ENCODE data around the gene PCBP3.

The PCBP3 gene

GRCh38 chr21:45837936-45838335 lies 194.4 kb downstream of the PCBP3 start:
- Histone ChIP-seq H3K27ac (ENCODE audit: low read depth, low read length) (no peak overlapping the region), H2AFZ (ENCODE audit: insufficient read depth, low read length, poor library complexity) (no peak overlapping the region)
- no CpG with 5 or more reads among the region's 4 CpGs for WGBS (ENCODE audit: extremely low coverage, insufficient coverage, insufficient read length)

GRCh38 chr21:45838634-45839033 lies 195.1 kb downstream of the PCBP3 start:
- Histone ChIP-seq H3K79me1 (ENCODE audit: low read length) (no peaks in the 10 kb centered on the region), H3K4ac (ENCODE audit: low read depth, low read length) (no peak overlapping the region), H3K27ac (ENCODE audit: low read depth, low read length) (no peak overlapping the region), H4K12ac (ENCODE audit: low read depth, low read length) (no peak overlapping the region), H2AK5ac (ENCODE audit: low read length) (no peak overlapping the region), H3K4me3 (ENCODE audit: low read depth, low read length) (no peak overlapping the region), H3K4me2 (ENCODE audit: low read length) (no peak overlapping the region), H3K14ac (ENCODE audit: low read length) (no peak overlapping the region), H2BK120ac (ENCODE audit: insufficient read depth, low read length, poor library complexity) (no peak overlapping the region), H3K9me3 (ENCODE audit: insufficient read depth, low read depth, low read length) (peaks cover 2% of the 10 kb centered on the region), H2BK12ac (ENCODE audit: low read length) (no peak overlapping the region), H2BK5ac (ENCODE audit: low read depth, low read length, poor library complexity) (no peak overlapping the region), H3K18ac (ENCODE audit: low read length) (no peak overlapping the region), H4K91ac (ENCODE audit: low read depth, low read length) (no peak overlapping the region), H4K8ac (ENCODE audit: low read depth, low read length) (no peak overlapping the region), H2AFZ (ENCODE audit: insufficient read depth, low read length, poor library complexity) (no peak overlapping the region), H3K27me3 (ENCODE audit: insufficient read depth, low read length) (no peaks in the 10 kb centered on the region), H3K4me1 (ENCODE audit: control insufficient read depth in 1 of 2, insufficient read depth in 2 of 2, low read length in 2 of 2) (no peaks in the 10 kb centered on the region), H3K23ac (ENCODE audit: low read length) (no peak overlapping the region), H3K9ac (ENCODE audit: low read length) (no peak overlapping the region), H3K36me3 (ENCODE audit: control insufficient read depth in 1 of 2, insufficient read depth in 2 of 2, low read length in 2 of 2) (no peaks in the 10 kb centered on the region), H3K79me2 (ENCODE audit: control insufficient read depth, insufficient read depth, low read length, poor library complexity) (no peaks in the 10 kb centered on the region)
- WGBS (ENCODE audit: extremely low coverage, insufficient coverage, insufficient read length): no CpG with 5 or more reads among the region's 1 CpG
- DNase-seq: no peak

More at GRCh38 chr21:45837936-45838335, 194.4 kb downstream of the PCBP3 start:
- Histone ChIP-seq H4K12ac (ENCODE audit: low read depth, low read length) (no peak overlapping the region), H3K9me3 (ENCODE audit: insufficient read depth, low read depth, low read length) (peaks cover 2% of the 10 kb centered on the region), H3K36me3 (ENCODE audit: control insufficient read depth in 1 of 2, insufficient read depth in 2 of 2, low read length in 2 of 2) (no peaks in the 10 kb centered on the region), H3K18ac (ENCODE audit: low read length) (no peak overlapping the region), H4K8ac (ENCODE audit: low read depth, low read length) (no peak overlapping the region), H3K79me2 (ENCODE audit: control insufficient read depth, insufficient read depth, low read length, poor library complexity) (no peaks in the 10 kb centered on the region), H2BK120ac (ENCODE audit: insufficient read depth, low read length, poor library complexity) (no peak overlapping the region), H3K14ac (ENCODE audit: low read length) (no peak overlapping the region), H2BK5ac (ENCODE audit: low read depth, low read length, poor library complexity) (no peak overlapping the region), H3K4me1 (ENCODE audit: control insufficient read depth in 1 of 2, insufficient read depth in 2 of 2, low read length in 2 of 2) (no peaks in the 10 kb centered on the region), H3K4me2 (ENCODE audit: low read length) (no peak overlapping the region), H3K9ac (ENCODE audit: low read length) (no peak overlapping the region), H3K27me3 (ENCODE audit: insufficient read depth, low read length) (no peaks in the 10 kb centered on the region), H3K4me3 (ENCODE audit: low read depth, low read length) (no peak overlapping the region), H2BK12ac (ENCODE audit: low read length) (no peak overlapping the region), H3K4ac (ENCODE audit: low read depth, low read length) (no peak overlapping the region), H3K79me1 (ENCODE audit: low read length) (no peaks in the 10 kb centered on the region), H4K91ac (ENCODE audit: low read depth, low read length) (no peak overlapping the region), H2AK5ac (ENCODE audit: low read length) (no peak overlapping the region), H3K23ac (ENCODE audit: low read length) (no peak overlapping the region)
- no peak for DNase-seq

- WGBS (ENCODE audit: extremely low coverage, insufficient coverage, insufficient read length): no CpG with 5 or more reads among the region's 3 CpGs
- Histone ChIP-seq H3K23ac (ENCODE audit: low read length) (no peak overlapping the region), H3K79me2 (ENCODE audit: control insufficient read depth, insufficient read depth, low read length, poor library complexity) (no peaks in the 10 kb centered on the region), H3K18ac (ENCODE audit: low read length) (no peak overlapping the region), H3K27ac (ENCODE audit: low read depth, low read length) (no peak overlapping the region), H3K9me3 (ENCODE audit: insufficient read depth, low read depth, low read length) (peaks cover 2% of the 10 kb centered on the region), H4K12ac (ENCODE audit: low read depth, low read length) (no peak overlapping the region), H4K91ac (ENCODE audit: low read depth, low read length) (no peak overlapping the region), H3K79me1 (ENCODE audit: low read length) (no peaks in the 10 kb centered on the region), H3K4me3 (ENCODE audit: low read depth, low read length) (no peak overlapping the region), H2AK5ac (ENCODE audit: low read length) (no peak overlapping the region), H3K4me1 (ENCODE audit: control insufficient read depth in 1 of 2, insufficient read depth in 2 of 2, low read length in 2 of 2) (no peaks in the 10 kb centered on the region), H3K14ac (ENCODE audit: low read length) (no peak overlapping the region), H2BK5ac (ENCODE audit: low read depth, low read length, poor library complexity) (no peak overlapping the region), H3K4ac (ENCODE audit: low read depth, low read length) (no peak overlapping the region), H2AFZ (ENCODE audit: insufficient read depth, low read length, poor library complexity) (no peak overlapping the region), H3K9ac (ENCODE audit: low read length) (no peak overlapping the region), H2BK12ac (ENCODE audit: low read length) (no peak overlapping the region), H3K36me3 (ENCODE audit: control insufficient read depth in 1 of 2, insufficient read depth in 2 of 2, low read length in 2 of 2) (no peaks in the 10 kb centered on the region), H2BK120ac (ENCODE audit: insufficient read depth, low read length, poor library complexity) (no peak overlapping the region), H3K4me2 (ENCODE audit: low read length) (no peak overlapping the region), H3K27me3 (ENCODE audit: insufficient read depth, low read length) (no peaks in the 10 kb centered on the region), H4K8ac (ENCODE audit: low read depth, low read length) (no peak overlapping the region)
- DNase-seq: no peak
These were observed 195.7 kb downstream of the PCBP3 start for GRCh38 chr21:45839274-45839673.

GRCh38 chr21:45841033-45841432 lies 197.5 kb downstream of the PCBP3 start:
- peaks cover 2% of the 10 kb centered on the region for H3K9me3 ChIP-seq (ENCODE audit: insufficient read depth, low read depth, low read length)
- no peaks in the 10 kb centered on the region for H3K36me3 ChIP-seq (ENCODE audit: control insufficient read depth in 1 of 2, insufficient read depth in 2 of 2, low read length in 2 of 2)
- H2AK5ac ChIP-seq (ENCODE audit: low read length): no peak overlapping the region
- no peak overlapping the region for H2BK120ac ChIP-seq (ENCODE audit: insufficient read depth, low read length, poor library complexity)
- no peak overlapping the region for H2BK12ac ChIP-seq (ENCODE audit: low read length)
- H3K79me1 ChIP-seq (ENCODE audit: low read length): no peaks in the 10 kb centered on the region
- no peak overlapping the region for H2AFZ ChIP-seq (ENCODE audit: insufficient read depth, low read length, poor library complexity)
- WGBS (ENCODE audit: extremely low coverage, insufficient coverage, insufficient read length): no CpG with 5 or more reads among the region's 8 CpGs
- no peak overlapping the region for H3K23ac ChIP-seq (ENCODE audit: low read length)
- no peak overlapping the region for H3K4ac ChIP-seq (ENCODE audit: low read depth, low read length)
- H4K8ac ChIP-seq (ENCODE audit: low read depth, low read length): no peak overlapping the region
- no peak overlapping the region for H4K12ac ChIP-seq (ENCODE audit: low read depth, low read length)
- H3K27ac ChIP-seq (ENCODE audit: low read depth, low read length): no peak overlapping the region
- H4K91ac ChIP-seq (ENCODE audit: low read depth, low read length): no peak overlapping the region
- no peak overlapping the region for H2BK5ac ChIP-seq (ENCODE audit: low read depth, low read length, poor library complexity)
- no peak overlapping the region for H3K9ac ChIP-seq (ENCODE audit: low read length)
- H3K27me3 ChIP-seq (ENCODE audit: insufficient read depth, low read length): no peaks in the 10 kb centered on the region
- H3K4me2 ChIP-seq (ENCODE audit: low read length): no peak overlapping the region
- no peak for DNase-seq
- H3K18ac ChIP-seq (ENCODE audit: low read length): no peak overlapping the region
- no peak overlapping the region for H3K4me3 ChIP-seq (ENCODE audit: low read depth, low read length)
- no peaks in the 10 kb centered on the region for H3K79me2 ChIP-seq (ENCODE audit: control insufficient read depth, insufficient read depth, low read length, poor library complexity)
- H3K14ac ChIP-seq (ENCODE audit: low read length): no peak overlapping the region
- H3K4me1 ChIP-seq (ENCODE audit: control insufficient read depth in 1 of 2, insufficient read depth in 2 of 2, low read length in 2 of 2): no peaks in the 10 kb centered on the region
